ENCODE measurements around the gene PLEKHH1. TPM values are rescaled to one million over a fixed set of nuclear protein-coding genes. Genes with fewer than 3 reads are reported as not detected.

PLEKHH1 gene
- total RNA-seq, 4 donors from 2014 or later = 0.75 to 3.4 (median 2.5) TPM

DNA sequence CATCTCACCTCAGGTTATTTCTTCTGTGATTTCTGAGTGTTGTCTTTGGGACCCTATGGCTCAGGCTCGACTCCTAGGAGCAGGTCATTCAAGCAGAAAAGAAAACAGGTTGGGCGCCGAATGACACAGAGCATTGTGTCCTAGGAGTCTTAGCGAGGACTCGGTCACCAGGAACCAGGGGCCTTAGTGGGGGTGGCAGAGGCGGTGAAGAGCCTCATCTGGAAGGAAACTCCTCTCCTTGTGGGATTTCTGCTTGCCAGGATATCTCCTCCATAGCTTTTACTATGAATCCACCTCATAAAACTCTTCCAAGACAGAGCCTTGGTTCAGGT, 630 bp downstream of the PLEKHH1 start:
- peak overlapping the region in 2 of 4 donors; percentile 43 to 58 for H3K27ac ChIP-seq
- no peak for TF ChIP-seq CTCF (IDR thresholded peaks at IDR 0.05 in 4 of 5, conservative IDR thresholded peaks at IDR 0.05 in 1 of 5)
- TF ChIP-seq POLR2A (IDR thresholded peaks at IDR 0.05) = no peak
- peak overlapping the region; percentile 57 to 67 (median 60) for H3K4me3 ChIP-seq
- in situ Hi-C loops (cut with MboI; ENCODE audit: low sequenced_read_pairs in 4 of 4) (no loop called here), intact Hi-C loops (cut with DNase I; ENCODE audit: low total_unique reads) (no loop called here)
- H3K9me3 ChIP-seq = no peaks in the 10 kb centered on the region
- no peak for DNase-seq
- no peaks in the 10 kb centered on the region for H3K36me3 ChIP-seq
- ATAC-seq = peak in 1 of 2 donors; percentile 17
- H3K27me3 ChIP-seq = no peaks in the 10 kb centered on the region
- H3K4me1 ChIP-seq = peaks cover 4 to 9% of the 10 kb centered on the region in 2 donors

DNA sequence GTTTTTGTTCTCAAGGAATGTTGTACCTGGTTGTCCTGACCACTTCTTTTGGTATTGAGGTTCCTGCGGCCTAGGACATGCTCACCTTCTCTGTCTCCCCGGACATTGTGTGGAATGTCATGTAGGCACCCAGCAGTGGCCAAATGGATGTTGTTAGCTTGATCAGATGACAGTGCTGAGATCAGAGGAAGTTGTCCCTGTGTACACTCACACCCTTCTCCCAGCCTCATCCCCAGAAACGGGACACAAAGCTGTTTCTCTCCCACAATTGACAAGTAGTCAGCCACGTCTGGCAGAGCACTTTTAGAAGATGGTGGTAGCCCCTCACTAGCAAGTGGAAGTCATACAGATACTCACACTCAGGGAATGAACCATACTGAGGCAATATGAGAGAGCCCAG, 3.0 kb downstream of the PLEKHH1 start:
- Histone ChIP-seq H3K4me1 (peaks cover 4 to 13% of the 10 kb centered on the region in 2 donors), H3K27ac (no peak overlapping the region), H3K36me3 (no peaks in the 10 kb centered on the region), H3K4me3 (no peak overlapping the region), H3K9me3 (no peaks in the 10 kb centered on the region), H3K27me3 (no peaks in the 10 kb centered on the region)
- ATAC-seq (no peak), DNase-seq (no peak)
- no peak for TF ChIP-seq CTCF (IDR thresholded peaks at IDR 0.05 in 4 of 5, conservative IDR thresholded peaks at IDR 0.05 in 1 of 5)
- no peak for TF ChIP-seq POLR2A (IDR thresholded peaks at IDR 0.05)
- intact Hi-C loops (cut with DNase I; ENCODE audit: low total_unique reads) = no loop called here
- in situ Hi-C loops (cut with MboI; ENCODE audit: low sequenced_read_pairs in 4 of 4) = no loop called here

DNA sequence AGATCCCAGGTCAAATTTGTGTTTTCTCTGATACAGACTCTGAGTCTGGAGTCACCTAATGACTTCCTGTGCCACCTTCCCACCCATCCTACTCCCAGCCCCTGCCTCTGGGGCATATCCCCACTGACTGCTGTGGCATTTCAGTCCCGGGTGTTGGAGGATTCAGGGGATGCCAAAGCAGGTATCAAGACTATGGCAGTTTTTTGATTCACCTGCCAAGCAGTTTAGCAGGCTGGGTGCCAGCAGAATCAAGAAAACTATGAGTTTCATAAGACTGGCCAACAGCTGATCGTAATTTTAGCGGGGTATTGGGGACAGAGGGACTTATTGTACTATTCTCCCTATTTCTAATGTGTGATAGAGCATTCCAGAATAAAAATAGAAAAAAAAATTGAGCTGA, 4.6 kb downstream of the PLEKHH1 start:
- no peak for TF ChIP-seq CTCF (IDR thresholded peaks at IDR 0.05 in 4 of 5, conservative IDR thresholded peaks at IDR 0.05 in 1 of 5)
- no peak for TF ChIP-seq POLR2A (IDR thresholded peaks at IDR 0.05)
- intact Hi-C loops (cut with DNase I; ENCODE audit: low total_unique reads) = no loop called here
- Histone ChIP-seq H3K4me3 (no peak overlapping the region), H3K27ac (peak overlapping the region in 3 of 4 donors; percentile 27 to 56 (median 37)), H3K27me3 (no peaks in the 10 kb centered on the region), H3K36me3 (no peaks in the 10 kb centered on the region), H3K9me3 (no peaks in the 10 kb centered on the region), H3K4me1 (peaks cover 4 to 13% of the 10 kb centered on the region in 2 donors)
- DNase-seq = no peak
- ATAC-seq = no peak
- in situ Hi-C loops (cut with MboI; ENCODE audit: low sequenced_read_pairs in 4 of 4) = no loop called here

DNA sequence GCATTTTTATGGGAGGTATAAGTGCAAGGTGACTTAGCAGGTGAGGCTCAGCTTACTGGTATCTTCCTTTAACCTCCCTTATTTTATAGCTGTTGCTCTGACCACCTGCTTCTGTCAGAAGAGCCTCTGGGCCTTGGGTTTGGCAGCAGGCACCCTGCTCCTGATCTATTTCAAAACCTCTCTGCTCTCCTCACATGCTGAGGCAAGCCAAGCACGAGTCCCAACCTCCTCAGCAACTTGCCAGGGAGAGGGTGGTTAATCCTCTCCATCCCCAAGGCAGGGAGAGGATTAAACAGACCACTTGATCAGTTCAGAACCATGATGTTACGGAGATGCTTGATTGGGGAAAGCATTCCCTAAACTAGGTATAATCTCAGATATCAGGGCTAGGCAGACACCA, 5.4 kb downstream of the PLEKHH1 start:
- Histone ChIP-seq H3K9me3 (no peaks in the 10 kb centered on the region), H3K4me3 (no peak overlapping the region), H3K27me3 (no peaks in the 10 kb centered on the region), H3K4me1 (peaks cover 3 to 13% of the 10 kb centered on the region in 2 donors), H3K36me3 (no peaks in the 10 kb centered on the region), H3K27ac (peak overlapping the region in 3 of 4 donors; percentile 27 to 56 (median 37))
- in situ Hi-C loops (cut with MboI; ENCODE audit: low sequenced_read_pairs in 4 of 4) (no loop called here), intact Hi-C loops (cut with DNase I; ENCODE audit: low total_unique reads) (no loop called here)
- DNase-seq = peak in 1 of 2 donors; percentile 58
- ATAC-seq = peak; percentile 82 to 90
- TF ChIP-seq CTCF (IDR thresholded peaks at IDR 0.05 in 4 of 5, conservative IDR thresholded peaks at IDR 0.05 in 1 of 5) = no peak
- peak in 1 of 2 donors; percentile 8 for TF ChIP-seq POLR2A (IDR thresholded peaks at IDR 0.05)

DNA sequence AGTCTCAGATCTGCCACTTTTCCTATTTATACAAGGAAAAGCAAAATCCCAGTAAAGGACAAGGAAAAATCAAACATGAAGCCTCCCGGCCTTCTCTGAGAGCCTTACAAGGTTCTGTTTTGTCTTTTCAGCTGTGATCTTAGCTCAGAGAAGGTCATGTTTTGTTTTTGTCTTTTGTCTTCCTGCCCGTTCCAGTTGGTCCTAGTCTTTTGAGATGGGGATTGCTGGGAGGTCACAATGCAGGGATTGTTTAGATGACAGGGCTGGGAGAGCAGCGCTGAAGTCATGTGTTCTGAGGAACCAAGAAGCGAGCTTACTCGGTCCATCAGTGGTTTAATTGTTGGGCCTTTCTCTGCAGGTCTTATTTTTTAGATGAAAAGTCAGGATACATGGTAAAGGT, 6.0 kb downstream of the PLEKHH1 start:
- TF ChIP-seq CTCF (IDR thresholded peaks at IDR 0.05 in 4 of 5, conservative IDR thresholded peaks at IDR 0.05 in 1 of 5) (no peak), POLR2A (IDR thresholded peaks at IDR 0.05) (no peak)
- H3K27me3 ChIP-seq = no peaks in the 10 kb centered on the region
- DNase-seq (no peak), ATAC-seq (no peak)
- H3K9me3 ChIP-seq = no peaks in the 10 kb centered on the region
- peak overlapping the region in 1 of 4 donors; percentile 40 for H3K27ac ChIP-seq
- no peak overlapping the region for H3K4me3 ChIP-seq
- H3K36me3 ChIP-seq = no peaks in the 10 kb centered on the region
- in situ Hi-C loops (cut with MboI; ENCODE audit: low sequenced_read_pairs in 4 of 4) = no loop called here
- intact Hi-C loops (cut with DNase I; ENCODE audit: low total_unique reads) = no loop called here
- H3K4me1 ChIP-seq = peaks cover 0 to 10% of the 10 kb centered on the region in 2 donors
